PC-9 (cell line): ENCODE results near the gene SP100. TPM values are rescaled to one million over a fixed set of nuclear protein-coding genes. Genes with fewer than 3 reads are reported as not detected.

Experiments used
- BruUV-seq: library from RNA; stranded (reverse); fragments of 400-500 nt; replicated peaks from 2 replicates; lab custom pipeline; 2021; lab: Mats Ljungman, UMichigan
- CTCF ChIA-PET: fragments of 300-600 bp; sonication (Branson Sonifier 250); formaldehyde crosslinking; loops from one replicate; lab custom pipeline; 2022; ENCODE audit warnings: antibody characterized with exemption; lab: Charles Lee
- POLR2A ChIA-PET: fragments of 300-600 bp; sonication (Branson Sonifier 250); formaldehyde crosslinking; loops from one replicate; lab custom pipeline; 2022; ENCODE audit warnings: antibody characterized with exemption; ENCODE audit not compliant: unreplicated experiment; lab: Charles Lee
- DNase-seq, 2 experiments: peaks; one replicate each; pipeline versions ENCODE4 v3.0.0 to v3.0.0-alpha.2; 2015 to 2022; ENCODE audit warnings: mixed read lengths in 1 of 2
- H2AFZ ChIP-seq: fragments of 200-600 bp; sonication (generic); 2 replicates; pipeline ENCODE4 v1.8.1; 2017; ENCODE audit warnings: antibody characterized with exemption
- H3F3A ChIP-seq: fragments of 200-600 bp; sonication (generic); 2 replicates; pipeline ENCODE4 v1.8.1; 2017; ENCODE audit warnings: antibody characterized with exemption, mild to moderate bottlenecking, low read depth; ENCODE audit not compliant: insufficient read depth
- H3K27ac ChIP-seq: fragments of 200-600 bp; sonication (generic); 2 replicates; pipeline ENCODE4 v1.6.1; 2016; ENCODE audit warnings: mixed run types
- H3K27me3 ChIP-seq: fragments of 200-600 bp; sonication (generic); 2 replicates; pipeline ENCODE4 v1.6.1; 2016; ENCODE audit warnings: low read depth, mixed run types; ENCODE audit not compliant: insufficient read depth
- H3K36me3 ChIP-seq: fragments of 200-600 bp; sonication (generic); 2 replicates; pipeline ENCODE4 v1.6.1; 2016; ENCODE audit warnings: low read depth, mixed run types
- H3K4me1 ChIP-seq: fragments of 200-600 bp; sonication (generic); replicated peaks from 2 replicates; pipeline ENCODE4 v1.6.1; 2016; ENCODE audit warnings: mixed run types; ENCODE audit not compliant: insufficient read depth
- H3K4me2 ChIP-seq: fragments of 200-600 bp; sonication (generic); 2 replicates; pipeline ENCODE4 v1.6.1; 2017; ENCODE audit warnings: mixed run types
- H3K4me3 ChIP-seq: fragments of 200-600 bp; sonication (generic); 2 replicates; pipeline ENCODE4 v1.6.1; 2016; ENCODE audit warnings: mixed run types
- H3K79me2 ChIP-seq: fragments of 200-600 bp; sonication (generic); 2 replicates; pipeline ENCODE4 v1.6.1; 2017; ENCODE audit warnings: low read depth, mixed run types
- H3K9me2 ChIP-seq: fragments of 200-600 bp; sonication (generic); 2 replicates; pipeline ENCODE4 v1.8.1; 2017; ENCODE audit warnings: mild to moderate bottlenecking; ENCODE audit not compliant: insufficient read depth
- H3K9me3 ChIP-seq: fragments of 200-600 bp; sonication (generic); 2 replicates; pipeline ENCODE4 v1.8.1; 2016; ENCODE audit warnings: low read depth; ENCODE audit not compliant: insufficient read depth
- H4K20me1 ChIP-seq: fragments of 200-600 bp; sonication (generic); 2 replicates; pipeline ENCODE4 v1.8.1; 2017; ENCODE audit not compliant: insufficient read depth
- CTCF ChIP-seq: fragments of 200-600 bp; sonication (generic); conservative IDR thresholded peaks from 2 replicates; pipeline ENCODE4 v1.6.1; 2017; ENCODE audit warnings: mixed run types, antibody characterized with exemption, mild to moderate bottlenecking, moderate library complexity
- EZH2 ChIP-seq: fragments of 200-600 bp; sonication (generic); IDR thresholded peaks from 2 replicates; pipeline ENCODE4 v1.8.0; 2017; ENCODE audit warnings: antibody characterized with exemption, low read depth
- intact Hi-C: fragments of 100-400 bp; cut with micrococcal nuclease; formaldehyde crosslinking; loops from one replicate; pipeline ENCODE4 v1.10.0; 2022; ENCODE audit not compliant: unreplicated experiment
- total RNA-seq: library from RNA; stranded (reverse); gene quantifications from 2 replicates; pipeline ENCODE4 v1.2.3, GENCODE V29; 2021

SP100 gene
- total RNA-seq, 1 experiment from 2014 or later = 61.7 TPM

- H3K36me3 ChIP-seq = no peaks in the 10 kb centered on the region
- no peak overlapping the region for H2AFZ ChIP-seq
- no peaks in the 10 kb centered on the region for H3K27me3 ChIP-seq
- no peaks in the 10 kb centered on the region for H3K4me1 ChIP-seq
- no TSS peak for BruUV-seq
- intact Hi-C loops = no loop called here
- H3K4me2 ChIP-seq = no peak overlapping the region
- no peak overlapping the region for H3K27ac ChIP-seq
- H4K20me1 ChIP-seq = no peaks in the 10 kb centered on the region
- ChIA-PET POLR2A (no interaction called here), CTCF (no interaction called here)
- H3F3A ChIP-seq = no peaks in the 10 kb centered on the region
- H3K4me3 ChIP-seq = no peak overlapping the region
- TF ChIP-seq CTCF = no peak
- no peak for TF ChIP-seq EZH2
- no peak for DNase-seq
- H3K9me2 ChIP-seq = no peaks in the 10 kb centered on the region
- H3K9me3 ChIP-seq = no peaks in the 10 kb centered on the region; the same call in 1 of the 2 replicates
- H3K79me2 ChIP-seq = no peaks in the 10 kb centered on the region
These were observed 27.5 kb downstream of the SP100 start for GRCh38 chr2:230443541-230443940.

GRCh38 chr2:230444832-230445231, 28.8 kb downstream of the SP100 start:
- BruUV-seq = no TSS peak
- intact Hi-C loops = no loop called here
- Histone ChIP-seq H3K79me2 (no peaks in the 10 kb centered on the region), H4K20me1 (no peaks in the 10 kb centered on the region), H3F3A (no peaks in the 10 kb centered on the region), H3K4me3 (no peak overlapping the region), H3K27ac (no peak overlapping the region), H3K4me1 (no peaks in the 10 kb centered on the region), H3K9me3 (no peaks in the 10 kb centered on the region; the same call in 1 of the 2 replicates), H2AFZ (no peak overlapping the region), H3K4me2 (no peak overlapping the region), H3K36me3 (no peaks in the 10 kb centered on the region), H3K27me3 (no peaks in the 10 kb centered on the region), H3K9me2 (no peaks in the 10 kb centered on the region)
- DNase-seq = no peak
- POLR2A ChIA-PET = no interaction called here
- no peak for TF ChIP-seq EZH2
- no peak for TF ChIP-seq CTCF
- CTCF ChIA-PET = no interaction called here

GRCh38 chr2:230447036-230447435, 31.0 kb downstream of the SP100 start:
- H3K4me2 ChIP-seq = no peak overlapping the region
- H3K27ac ChIP-seq = no peak overlapping the region
- H2AFZ ChIP-seq = no peak overlapping the region
- no peaks in the 10 kb centered on the region for H4K20me1 ChIP-seq
- H3K9me3 ChIP-seq = no peaks in the 10 kb centered on the region; the same call in 1 of the 2 replicates
- H3K4me3 ChIP-seq = no peak overlapping the region
- BruUV-seq = no TSS peak
- no peak for TF ChIP-seq EZH2
- no peak for TF ChIP-seq CTCF
- H3K9me2 ChIP-seq = no peaks in the 10 kb centered on the region
- ChIA-PET CTCF (no interaction called here), POLR2A (no interaction called here)
- no peaks in the 10 kb centered on the region for H3K27me3 ChIP-seq
- no peaks in the 10 kb centered on the region for H3K79me2 ChIP-seq
- no peaks in the 10 kb centered on the region for H3K36me3 ChIP-seq
- H3F3A ChIP-seq = no peaks in the 10 kb centered on the region
- no peaks in the 10 kb centered on the region for H3K4me1 ChIP-seq
- DNase-seq = no peak
- intact Hi-C loops = no loop called here
